Measurements from ENCODE around the gene OLFML2B.
A peak's percentile ranks its signal among the peaks of the same experiment; 100 is the strongest.
"Not testable (repeated sequence)": the region's sequence is repeated elsewhere in the genome, so short reads cannot be mapped to it uniquely, and the experiment has no call there.

The OLFML2B gene

GRCh38 chr1:162023547-162024501 is at the start of gene OLFML2B:
Gene OLFML2B (minus strand): TSS chr1:162023869. CDS start chr1:162023430, 439 bp downstream.
- FAIRE-seq (no peak), DNase-seq (ENCODE audit: insufficient read length, low spot score) (peak; percentile 78)
- peak; percentile 40; the same call in 1 of the 2 replicates for TF ChIP-seq POLR2A (IDR thresholded peaks at IDR 0.05; ENCODE audit: low read depth, low read length)

- TF ChIP-seq POLR2A (IDR thresholded peaks at IDR 0.05; ENCODE audit: low read depth, low read length), result no peak
- FAIRE-seq, result no peak
- no peak for DNase-seq (ENCODE audit: insufficient read length, low spot score)
Observed at GRCh38 chr1:162072740-162073139, 49.1 kb upstream of the OLFML2B start.

- FAIRE-seq (no peak), DNase-seq (ENCODE audit: insufficient read length, low spot score) (no peak)
- TF ChIP-seq POLR2A (IDR thresholded peaks at IDR 0.05; ENCODE audit: low read depth, low read length), result no peak
Observed at GRCh38 chr1:162070825-162071224, 47.2 kb upstream of the OLFML2B start.

- DNase-seq (ENCODE audit: insufficient read length, low spot score), result no peak
- TF ChIP-seq POLR2A (IDR thresholded peaks at IDR 0.05; ENCODE audit: low read depth, low read length), result no peak
- no peak for FAIRE-seq
Observed at GRCh38 chr1:162070094-162070748, 46.6 kb upstream of the OLFML2B start.

GRCh38 chr1:162069334-162070093 is 45.8 kb upstream of the OLFML2B start, which contains the start of gene NOS1AP:
Gene NOS1AP (plus strand): TSS chr1:162069691. CDS start chr1:162070178, 487 bp downstream.
- DNase-seq (ENCODE audit: insufficient read length, low spot score) (peak; percentile 84), FAIRE-seq (no peak)
- peak; percentile 65; the same call in 1 of the 2 replicates for TF ChIP-seq POLR2A (IDR thresholded peaks at IDR 0.05; ENCODE audit: low read depth, low read length)

- DNase-seq (ENCODE audit: insufficient read length, low spot score) (no peak), FAIRE-seq (no peak)
- TF ChIP-seq POLR2A (IDR thresholded peaks at IDR 0.05; ENCODE audit: low read depth, low read length), result no peak
Observed at GRCh38 chr1:162068301-162068700, 44.6 kb upstream of the OLFML2B start.

- no peak for FAIRE-seq
Observed at GRCh38 chr1:162067466-162067865, 43.8 kb upstream of the OLFML2B start.

GRCh38 chr1:162066836-162067235 is 43.2 kb upstream of the OLFML2B start:
- DNase-seq (ENCODE audit: insufficient read length, low spot score); FAIRE-seq: not testable (repeated sequence)

More at GRCh38 chr1:162067466-162067865, 43.8 kb upstream of the OLFML2B start:
- DNase-seq (ENCODE audit: insufficient read length, low spot score), result no peak
- no peak for TF ChIP-seq POLR2A (IDR thresholded peaks at IDR 0.05; ENCODE audit: low read depth, low read length)

GRCh38 chr1:162065016-162065415 is 41.3 kb upstream of the OLFML2B start:
- TF ChIP-seq POLR2A (IDR thresholded peaks at IDR 0.05; ENCODE audit: low read depth, low read length), result no peak
- FAIRE-seq (no peak), DNase-seq (ENCODE audit: insufficient read length, low spot score) (no peak)

GRCh38 chr1:162062542-162063015 is 38.9 kb upstream of the OLFML2B start:
- no peak for TF ChIP-seq POLR2A (IDR thresholded peaks at IDR 0.05; ENCODE audit: low read depth, low read length)
- no peak for DNase-seq (ENCODE audit: insufficient read length, low spot score)
- no peak for FAIRE-seq

- DNase-seq (ENCODE audit: insufficient read length, low spot score) (no peak), FAIRE-seq (no peak)
- TF ChIP-seq POLR2A (IDR thresholded peaks at IDR 0.05; ENCODE audit: low read depth, low read length), result no peak
Observed at GRCh38 chr1:162060314-162060713, 36.6 kb upstream of the OLFML2B start.

- DNase-seq (ENCODE audit: insufficient read length, low spot score), result no peak
- FAIRE-seq, result no peak
- no peak for TF ChIP-seq POLR2A (IDR thresholded peaks at IDR 0.05; ENCODE audit: low read depth, low read length)
Observed at GRCh38 chr1:162059721-162060120, 36.1 kb upstream of the OLFML2B start.

GRCh38 chr1:162056579-162056978 is 32.9 kb upstream of the OLFML2B start:
- DNase-seq (ENCODE audit: insufficient read length, low spot score), result no peak
- TF ChIP-seq POLR2A (IDR thresholded peaks at IDR 0.05; ENCODE audit: low read depth, low read length), result no peak
- FAIRE-seq, result no peak

GRCh38 chr1:162056043-162056442 is 32.4 kb upstream of the OLFML2B start:
- FAIRE-seq (no peak), DNase-seq (ENCODE audit: insufficient read length, low spot score) (peak; percentile 44)
- TF ChIP-seq POLR2A (IDR thresholded peaks at IDR 0.05; ENCODE audit: low read depth, low read length), result no peak

Data from H54 (cell line).